HPDE6-E6E7 (cell line): ENCODE results near the gene RPP21.
A peak's percentile ranks its signal among the peaks of the same experiment; 100 is the strongest.

Experiments used
- DNase-seq: peaks from one replicate; pipeline ENCODE4 v3.0.0; 2011; ENCODE audit warnings: missing footprints; ENCODE audit errors: extremely low spot score

RPP21 gene

GRCh38 chr6:30344868-30345671, at the start of gene RPP21:
RPP21 (plus strand) TSS chr6:30345156; CDS start chr6:30345172, 16 bp downstream.
- DNase-seq = peak; percentile 93

- no peak for DNase-seq
These were observed 49.1 kb upstream of the RPP21 start for GRCh38 chr6:30295837-30296236.

- DNase-seq = no peak
These were observed 41.0 kb upstream of the RPP21 start for GRCh38 chr6:30304002-30304401.

- no peak for DNase-seq
These were observed 33.9 kb upstream of the RPP21 start for GRCh38 chr6:30311101-30311500.

GRCh38 chr6:30311671-30312070, 33.3 kb upstream of the RPP21 start:
- DNase-seq = no peak

GRCh38 chr6:30312266-30312665, 32.7 kb upstream of the RPP21 start:
- no peak for DNase-seq

- DNase-seq = no peak
These were observed 32.2 kb upstream of the RPP21 start for GRCh38 chr6:30312676-30313321.

GRCh38 chr6:30315156-30315555, 29.8 kb upstream of the RPP21 start:
- no peak for DNase-seq

GRCh38 chr6:30317913-30318589, 26.9 kb upstream of the RPP21 start:
- DNase-seq = no peak

GRCh38 chr6:30319146-30319835, 25.7 kb upstream of the RPP21 start:
- DNase-seq = no peak

GRCh38 chr6:30321692-30322388, 23.1 kb upstream of the RPP21 start:
- no peak for DNase-seq

- no peak for DNase-seq
These were observed 22.1 kb upstream of the RPP21 start for GRCh38 chr6:30322527-30323501.

GRCh38 chr6:30323806-30324205, 21.1 kb upstream of the RPP21 start:
- DNase-seq = no peak

- DNase-seq = peak; percentile 69
These were observed 19.6 kb upstream of the RPP21 start for GRCh38 chr6:30325150-30325872.

GRCh38 chr6:30325873-30326525, 19.0 kb upstream of the RPP21 start:
- peak; percentile 71 for DNase-seq

GRCh38 chr6:30326526-30327231, 18.3 kb upstream of the RPP21 start, which contains the start of gene TRIM39:
TRIM39 (plus strand) TSS chr6:30326927; CDS start chr6:30329318, 2,391 bp downstream.
- DNase-seq = peak; percentile 88

GRCh38 chr6:30327232-30327746, 17.7 kb upstream of the RPP21 start:
- DNase-seq = no peak

GRCh38 chr6:30328397-30328796, 16.6 kb upstream of the RPP21 start:
- DNase-seq = no peak
